Transverse colon (tissue), 4 donors: ENCODE measurements around the gene AGAP1. TPM values are rescaled to one million over a fixed set of nuclear protein-coding genes. Genes with fewer than 3 reads are reported as not detected.

ENCODE experiments used
- DNase-seq: peaks from one replicate; pipeline ENCODE4 v3.0.0-alpha.2; 2019
- H3K27ac ChIP-seq, 4 donors: fragments of 200-600 bp; sonication (generic); 2 replicates each; pipeline ENCODE4 v1.5.1; 2016 to 2018; ENCODE audit warnings: inconsistent platforms in 4 of 4
- H3K27me3 ChIP-seq: fragments of 200-600 bp; sonication (generic); 2 replicates; pipeline ENCODE4 v1.5.1; 2017; ENCODE audit warnings: inconsistent platforms
- H3K36me3 ChIP-seq, 4 donors: fragments of 200-600 bp; sonication (generic); 2 replicates each; pipeline ENCODE4 v1.5.1; 2017 to 2019; ENCODE audit warnings: inconsistent platforms in 4 of 4
- H3K4me1 ChIP-seq, 4 donors: fragments of 200-600 bp; sonication (generic); 2 replicates each; pipeline ENCODE4 v1.5.1; 2017 to 2020; ENCODE audit warnings: inconsistent platforms in 4 of 4
- H3K4me3 ChIP-seq, 4 donors: fragments of 200-600 bp; sonication (generic); 1 replicate in 1 of 4; 2 replicates in 3 of 4; pipeline versions ENCODE4 v1.5.1 to v1.6.1; 2017 to 2019; ENCODE audit warnings: inconsistent platforms in 4 of 4
- H3K9me3 ChIP-seq, 2 donors: fragments of 200-600 bp; sonication (generic); 2 replicates each; pipeline ENCODE4 v1.5.1; 2017 to 2019; ENCODE audit warnings: inconsistent platforms in 2 of 2
- CTCF ChIP-seq, 5 experiments: fragments of 200-600 bp in 3 of 5; fragments of 450-650 bp in 2 of 5; sonication (generic) in 3 of 5; IDR thresholded peaks; 1 replicate in 2 of 5; 2 replicates in 3 of 5; pipeline ENCODE4 v1.5.1; 2016 to 2017; ENCODE audit warnings: antibody characterized with exemption in 5 of 5, inconsistent platforms in 3 of 5, mild to moderate bottlenecking in 2 of 5, moderate library complexity in 1 of 5
- EP300 ChIP-seq: sonication (generic); formaldehyde crosslinking; IDR thresholded peaks from one replicate; pipeline ENCODE4 v1.6.1; 2017; ENCODE audit warnings: antibody characterized with exemption, low read depth
- POLR2A ChIP-seq: fragments of 450-650 bp; IDR thresholded peaks from one replicate; pipeline ENCODE4 v1.6.1; 2016; ENCODE audit warnings: antibody characterized with exemption, mild to moderate bottlenecking, moderate library complexity
- POLR2AphosphoS5 ChIP-seq, 3 donors: sonication (generic); formaldehyde crosslinking; IDR thresholded peaks; one replicate each; pipeline ENCODE4 v1.6.1; 2016; ENCODE audit warnings: antibody characterized with exemption in 3 of 3
- WGBS, 2 donors: methylation state at CpG; one replicate each; pipeline ENCODE4 v1.1.5; 2018; ENCODE audit warnings: low coverage in 1 of 2; 5-methylcytosine and 5-hydroxymethylcytosine counted together
- in situ Hi-C, 4 donors: fragments of 200-750 bp; cut with MboI; loops; one replicate each; pipeline versions ENCODE4 v1.15.0 to v1.15.1; 2017; ENCODE audit warnings: low sequenced_read_pairs in 3 of 4, low pct_ligation_motif_present in 1 of 4, low pct_unique_long_range_greater_than_20kb in 1 of 4
- intact Hi-C: fragments of 100-400 bp; cut with DNase I; formaldehyde crosslinking; loops from one replicate; pipeline ENCODE4 v1.15.1; 2023; ENCODE audit warnings: low total_unique reads
- total RNA-seq, 4 donors: library from RNA; depleted of rRNA; stranded (reverse); fragments of >200 nt; gene quantifications; one replicate each; pipeline ENCODE4 v1.1.0, GENCODE V29; 2016

Gene AGAP1
- total RNA-seq, 4 donors from 2014 or later = 56.1 to 96.9 (median 71.2) TPM

GRCh38 chr2:235917506-235917905 lies 423.7 kb downstream of the AGAP1 start:
- in situ Hi-C loops = no loop called here
- Histone ChIP-seq H3K27me3 (no peaks in the 10 kb centered on the region), H3K4me3 (no peak overlapping the region), H3K36me3 (peaks cover 0 to 7% (median 2%) of the 10 kb centered on the region in 4 donors), H3K27ac (no peak overlapping the region), H3K9me3 (no peaks in the 10 kb centered on the region), H3K4me1 (no peaks in the 10 kb centered on the region)
- intact Hi-C loops = no loop called here
- TF ChIP-seq EP300 = no peak
- TF ChIP-seq CTCF (IDR thresholded peaks at IDR 0.05) = no peak
- TF ChIP-seq POLR2AphosphoS5 (IDR thresholded peaks at IDR 0.05) = no peak
- TF ChIP-seq POLR2A = no peak
- 87 to 88% methylated on average over 15 to 19 of the region's 19 CpGs for WGBS, 2 donors
- no peak for DNase-seq

GRCh38 chr2:235918876-235919275 lies 425.0 kb downstream of the AGAP1 start:
- no peaks in the 10 kb centered on the region for H3K4me1 ChIP-seq
- no peak for DNase-seq
- H3K36me3 ChIP-seq = peaks cover 0 to 3% (median 0%) of the 10 kb centered on the region in 4 donors
- intact Hi-C loops = no loop called here
- TF ChIP-seq POLR2A = no peak
- TF ChIP-seq EP300 = no peak
- TF ChIP-seq CTCF (IDR thresholded peaks at IDR 0.05) = no peak
- TF ChIP-seq POLR2AphosphoS5 (IDR thresholded peaks at IDR 0.05) = no peak
- H3K9me3 ChIP-seq = no peaks in the 10 kb centered on the region
- H3K4me3 ChIP-seq = no peak overlapping the region
- H3K27me3 ChIP-seq = no peaks in the 10 kb centered on the region
- in situ Hi-C loops = no loop called here
- 93% methylated on average over 8 of the region's 8 CpGs; no CpG with 5 or more reads in 1 of the 2 donors for WGBS, 2 donors
- no peak overlapping the region for H3K27ac ChIP-seq

- no peaks in the 10 kb centered on the region for H3K9me3 ChIP-seq
- TF ChIP-seq POLR2A (no peak), POLR2AphosphoS5 (IDR thresholded peaks at IDR 0.05) (no peak), EP300 (no peak), CTCF (IDR thresholded peaks at IDR 0.05) (no peak)
- no peaks in the 10 kb centered on the region for H3K36me3 ChIP-seq
- in situ Hi-C loops (no loop called here), intact Hi-C loops (no loop called here)
- WGBS, 2 donors = 91 to 98% methylated on average over 5 to 7 of the region's 7 CpGs
- H3K27me3 ChIP-seq = no peaks in the 10 kb centered on the region
- no peak overlapping the region for H3K4me3 ChIP-seq
- no peak overlapping the region for H3K27ac ChIP-seq
- no peak for DNase-seq
- no peaks in the 10 kb centered on the region for H3K4me1 ChIP-seq
These were observed 426.5 kb downstream of the AGAP1 start for GRCh38 chr2:235920216-235920865.

- TF ChIP-seq POLR2AphosphoS5 (IDR thresholded peaks at IDR 0.05) (no peak), EP300 (no peak), CTCF (IDR thresholded peaks at IDR 0.05) (no peak), POLR2A (no peak)
- Histone ChIP-seq H3K4me3 (no peak overlapping the region), H3K27me3 (no peaks in the 10 kb centered on the region), H3K27ac (no peak overlapping the region), H3K9me3 (no peaks in the 10 kb centered on the region), H3K36me3 (no peaks in the 10 kb centered on the region), H3K4me1 (no peaks in the 10 kb centered on the region)
- WGBS, 2 donors = 66 to 83% methylated on average over 5 to 15 of the region's 15 CpGs
- in situ Hi-C loops = no loop called here
- intact Hi-C loops = no loop called here
- no peak for DNase-seq
These were observed 427.8 kb downstream of the AGAP1 start for GRCh38 chr2:235921508-235922191.
